OCI-LY3 (cell line): ENCODE measurements around the gene KCNH2.

ENCODE experiments used
- EZH2phosphoT487 ChIP-seq: fragments of 200-600 bp; shearing (Covaris generic); IDR thresholded peaks from 2 replicates; pipeline ENCODE4 v1.6.1; 2018; ENCODE audit warnings: antibody characterized with exemption, mixed run types, low read depth
- TF ChIP-seq, protein P1 (sequence below): fragments of 200-600, 300-600 bp; sonication (generic); IDR thresholded peaks from 2 replicates; pipeline ENCODE4 v1.5.1; 2014; ENCODE audit warnings: antibody characterized with exemption, low read length, low read depth

DNA sequence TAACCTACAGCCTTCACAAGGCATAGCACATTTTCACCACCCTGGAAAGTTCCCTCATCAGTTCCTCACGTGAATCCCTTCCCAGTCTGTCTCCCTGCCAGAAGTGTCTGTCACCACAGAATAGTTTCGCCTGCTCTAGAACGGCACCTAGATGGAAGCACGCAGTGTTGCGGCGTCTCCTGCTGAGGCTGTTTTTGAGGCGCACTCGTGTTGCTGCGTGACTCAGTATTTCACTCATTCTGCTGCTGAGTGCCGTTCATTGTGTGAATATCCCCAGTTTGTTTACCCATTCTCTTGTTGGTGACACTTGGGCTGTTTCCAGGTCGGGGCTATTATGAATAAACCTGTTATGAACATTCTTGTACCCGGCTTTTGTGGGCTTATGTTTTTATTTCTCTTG is 25.5 kb upstream of the KCNH2 start:
- TF ChIP-seq, protein P1, sequence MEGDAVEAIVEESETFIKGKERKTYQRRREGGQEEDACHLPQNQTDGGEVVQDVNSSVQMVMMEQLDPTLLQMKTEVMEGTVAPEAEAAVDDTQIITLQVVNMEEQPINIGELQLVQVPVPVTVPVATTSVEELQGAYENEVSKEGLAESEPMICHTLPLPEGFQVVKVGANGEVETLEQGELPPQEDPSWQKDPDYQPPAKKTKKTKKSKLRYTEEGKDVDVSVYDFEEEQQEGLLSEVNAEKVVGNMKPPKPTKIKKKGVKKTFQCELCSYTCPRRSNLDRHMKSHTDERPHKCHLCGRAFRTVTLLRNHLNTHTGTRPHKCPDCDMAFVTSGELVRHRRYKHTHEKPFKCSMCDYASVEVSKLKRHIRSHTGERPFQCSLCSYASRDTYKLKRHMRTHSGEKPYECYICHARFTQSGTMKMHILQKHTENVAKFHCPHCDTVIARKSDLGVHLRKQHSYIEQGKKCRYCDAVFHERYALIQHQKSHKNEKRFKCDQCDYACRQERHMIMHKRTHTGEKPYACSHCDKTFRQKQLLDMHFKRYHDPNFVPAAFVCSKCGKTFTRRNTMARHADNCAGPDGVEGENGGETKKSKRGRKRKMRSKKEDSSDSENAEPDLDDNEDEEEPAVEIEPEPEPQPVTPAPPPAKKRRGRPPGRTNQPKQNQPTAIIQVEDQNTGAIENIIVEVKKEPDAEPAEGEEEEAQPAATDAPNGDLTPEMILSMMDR, result no peak
- no peak for TF ChIP-seq EZH2phosphoT487
